GM21390 (cell line): ENCODE measurements around the gene ADAMTS15.

Source experiments
- ATAC-seq: cut with Tn5 transposase; IDR thresholded peaks from one replicate; pipeline ENCODE4 v1.9.1; 2021; ENCODE audit not compliant: unreplicated experiment

ADAMTS15 gene

DNA sequence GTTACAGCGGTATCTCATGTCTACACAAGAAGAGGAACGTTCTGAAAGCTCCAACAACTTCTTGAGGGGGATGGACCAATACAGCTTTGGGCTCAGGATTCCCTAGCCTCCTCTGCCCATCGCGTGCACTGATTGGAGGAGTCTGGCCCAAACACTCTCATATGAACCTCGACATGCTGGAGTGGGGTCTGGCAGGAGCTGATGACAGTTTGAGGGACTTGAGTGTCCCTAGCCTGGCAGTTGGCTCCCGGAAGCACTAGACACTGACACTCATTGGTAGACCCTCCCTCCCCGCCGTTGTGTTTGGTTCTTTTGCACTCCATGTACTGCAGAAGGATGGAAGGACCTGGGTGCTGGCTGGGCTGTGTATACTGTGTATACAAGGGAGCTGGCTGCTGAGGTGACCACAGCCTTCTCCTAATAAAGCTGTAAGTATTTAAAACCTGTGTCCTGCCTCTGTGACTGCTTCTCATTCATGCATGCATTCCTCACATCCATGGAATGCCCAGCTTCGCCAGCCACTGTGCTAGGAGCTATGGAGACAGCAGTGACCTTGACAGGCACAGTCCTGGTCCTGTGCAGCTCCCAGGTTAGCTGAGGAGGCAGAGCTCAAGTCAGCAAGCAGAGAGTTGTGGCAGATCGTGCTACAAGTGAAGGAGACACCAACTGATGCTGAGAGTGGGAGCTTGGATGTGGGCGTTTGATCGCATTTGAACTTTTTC, 27.9 kb downstream of the ADAMTS15 start:
- no peak for ATAC-seq

DNA sequence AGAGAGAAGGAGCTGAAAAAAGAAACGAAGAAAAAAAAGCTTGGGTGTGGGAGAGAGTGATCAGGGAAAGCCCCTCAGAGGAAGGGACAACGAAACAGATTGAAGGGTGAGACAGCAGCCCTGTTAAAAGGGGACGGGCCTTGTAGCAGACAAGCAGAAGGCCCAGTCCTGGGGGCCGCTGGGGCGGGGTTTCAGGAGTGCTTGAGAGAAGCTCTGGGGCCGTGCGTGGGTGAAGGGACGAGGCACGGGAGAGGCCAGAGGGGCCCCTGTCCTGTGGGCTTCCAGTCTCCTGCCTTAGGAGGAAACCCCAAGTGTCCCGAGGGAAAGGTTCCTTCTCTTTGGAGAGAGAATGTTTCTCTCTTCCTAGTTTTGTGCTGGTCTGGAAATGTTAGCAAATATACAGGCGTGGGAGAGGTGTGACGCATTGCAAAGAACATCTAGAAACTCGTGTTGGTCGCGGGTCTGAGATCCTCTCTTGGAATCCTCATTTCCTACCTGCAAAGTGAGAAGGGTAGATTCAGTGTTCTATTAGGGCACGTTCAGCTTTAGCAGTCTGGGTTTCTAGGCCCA, 28.6 kb downstream of the ADAMTS15 start:
- ATAC-seq: no peak

DNA sequence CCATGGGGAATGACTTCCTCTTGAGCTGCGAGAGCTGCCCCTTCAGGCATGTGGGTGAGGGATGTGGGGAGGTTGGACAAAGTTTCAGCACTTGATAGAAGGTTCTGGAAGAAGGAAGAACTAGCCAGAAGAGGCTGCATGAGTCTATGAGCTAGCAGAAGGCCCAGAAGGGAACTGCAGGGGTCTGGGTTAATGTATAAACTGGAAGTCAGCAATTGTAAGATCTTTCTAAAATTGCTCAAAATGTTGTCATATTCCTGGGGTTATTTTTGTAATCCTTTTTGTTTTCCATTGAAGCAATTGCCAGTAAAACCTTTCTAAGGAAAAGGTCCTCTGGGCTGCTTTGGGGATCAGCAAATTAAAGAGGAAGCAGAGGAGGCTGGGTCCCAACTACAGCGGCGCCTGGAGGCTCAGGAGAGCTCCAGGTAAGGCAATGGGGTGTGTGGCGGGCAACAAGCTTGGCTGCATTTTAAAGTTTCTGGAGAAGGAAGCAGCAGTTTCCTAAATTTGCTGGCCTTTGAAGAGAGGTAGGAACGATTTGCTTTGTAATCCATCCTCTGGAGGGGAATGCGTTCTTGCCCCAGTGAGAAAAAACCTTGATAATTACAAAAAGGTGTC, 29.2 kb downstream of the ADAMTS15 start:
- ATAC-seq: no peak

DNA sequence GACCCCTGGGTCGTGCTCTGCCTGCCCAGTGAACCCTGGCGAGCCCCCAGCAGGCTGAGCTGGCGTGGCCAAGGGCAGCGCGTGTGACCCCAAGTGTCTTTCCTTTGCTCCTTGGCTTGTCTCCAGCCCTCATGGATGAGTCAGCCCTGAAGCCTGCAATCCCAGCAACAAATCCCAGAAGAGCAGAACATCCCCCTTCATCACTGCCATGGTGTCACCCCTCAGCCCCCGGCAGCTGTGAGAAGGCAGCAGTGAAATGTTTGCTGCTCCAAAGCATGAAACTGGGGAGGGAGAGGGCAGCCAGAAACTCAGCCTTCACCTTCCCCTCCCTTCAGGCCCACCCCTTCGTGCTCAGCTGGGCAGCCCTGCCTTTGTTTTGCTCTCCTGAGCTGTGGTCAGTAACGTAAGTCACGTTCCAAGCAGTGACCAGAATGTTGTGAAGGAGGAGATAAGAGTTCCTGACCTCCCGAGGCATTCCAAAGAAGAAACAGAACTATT, 29.8 kb downstream of the ADAMTS15 start:
- no peak for ATAC-seq

DNA sequence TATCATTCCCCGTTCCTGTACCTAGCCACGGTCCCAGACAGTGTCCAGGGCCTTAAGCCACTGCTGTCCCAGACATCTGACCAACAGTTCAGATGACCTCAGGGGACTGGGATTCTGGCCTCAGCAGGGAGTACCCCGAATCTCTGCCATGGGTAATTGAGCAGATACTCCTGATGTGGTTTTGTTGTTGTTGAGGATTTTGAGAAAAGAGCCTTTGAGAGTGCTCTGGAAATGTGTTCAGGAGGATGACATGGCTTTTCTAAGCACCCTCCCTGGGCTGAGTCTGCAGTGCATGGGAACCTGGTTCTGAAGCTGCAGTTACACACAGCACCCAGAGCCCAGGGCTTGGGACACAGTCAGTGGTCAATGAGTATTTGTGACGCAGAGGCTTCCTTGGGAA, 30.4 kb downstream of the ADAMTS15 start:
- no peak for ATAC-seq

DNA sequence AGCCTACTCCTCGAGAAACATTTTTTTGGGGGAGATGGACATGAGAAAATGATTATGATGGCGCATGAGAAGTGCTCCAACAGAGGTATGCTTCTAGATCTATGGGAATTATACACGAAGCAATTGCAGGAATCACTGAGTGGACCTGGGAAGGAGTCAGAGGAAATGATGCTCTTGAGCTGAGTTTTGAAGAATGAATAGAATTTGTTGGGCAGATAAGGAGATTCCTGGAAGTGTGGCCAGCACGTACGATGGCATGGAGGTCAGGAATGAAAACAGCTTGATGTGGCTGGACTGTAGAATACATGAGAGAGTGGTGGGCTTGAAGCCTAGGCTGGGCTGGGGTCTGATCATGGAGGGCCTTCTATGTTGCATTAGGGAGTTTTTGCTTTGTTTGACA, 31.7 kb downstream of the ADAMTS15 start:
- ATAC-seq: no peak

DNA sequence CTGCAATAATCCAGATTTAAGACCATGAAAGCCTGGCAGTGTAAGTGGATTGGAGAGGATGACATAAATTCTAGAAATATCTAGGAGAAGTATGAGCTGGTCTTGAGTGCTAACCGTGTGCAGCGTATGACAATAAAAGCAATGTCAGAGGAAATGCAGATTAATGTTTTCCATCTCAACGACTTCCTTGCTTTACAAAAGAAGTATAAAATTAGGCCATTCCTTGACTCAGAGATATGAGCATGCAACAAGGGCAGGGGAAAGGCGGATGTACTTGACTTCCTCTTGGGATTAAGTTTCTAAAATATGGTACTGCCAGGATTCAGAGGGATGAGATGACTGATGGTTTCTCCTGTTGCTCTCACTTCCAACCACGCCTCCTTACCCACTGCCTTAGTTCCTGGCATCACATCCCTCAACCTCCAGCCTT, 32.3 kb downstream of the ADAMTS15 start:
- no peak for ATAC-seq

DNA sequence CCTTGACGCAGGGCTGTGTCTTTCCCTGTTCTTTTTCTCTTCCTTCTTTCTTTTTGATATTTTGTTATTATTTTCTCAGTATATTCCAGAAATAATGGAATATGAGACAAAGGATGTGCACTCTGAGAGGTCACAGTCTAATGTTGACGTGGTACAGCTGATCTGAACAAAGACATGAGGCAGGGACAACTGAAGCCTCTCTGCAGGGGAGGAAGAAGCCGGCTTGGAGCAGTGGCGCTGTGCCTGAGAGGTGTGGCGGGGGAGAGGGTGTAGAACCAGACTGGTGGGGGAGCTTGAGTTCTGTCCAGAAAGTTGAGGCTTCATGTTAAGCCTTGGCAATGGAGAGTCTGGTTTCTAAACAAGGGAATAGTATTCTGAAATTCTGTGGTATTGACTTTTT, 34.7 kb downstream of the ADAMTS15 start:
- ATAC-seq: no peak

DNA sequence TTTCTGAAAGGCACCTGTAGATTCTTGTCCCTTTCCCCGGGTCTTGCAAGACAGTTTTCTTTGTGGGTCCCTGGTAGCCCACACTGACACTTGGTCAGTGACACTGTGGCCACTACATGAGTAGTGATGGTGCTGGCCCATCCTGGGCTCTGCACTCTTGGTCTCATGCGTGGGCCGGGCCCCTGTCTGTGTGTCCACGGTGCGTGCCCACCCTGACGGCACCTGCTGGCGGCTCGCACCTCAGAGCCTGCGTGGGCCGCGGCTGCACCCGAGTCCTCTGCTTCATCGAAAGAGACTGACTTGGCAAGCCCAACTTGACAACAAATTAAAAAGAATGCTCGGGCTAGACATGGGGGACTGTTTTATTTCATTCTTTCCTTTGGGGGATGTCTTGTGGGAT, 37.5 kb downstream of the ADAMTS15 start:
- ATAC-seq: no peak

DNA sequence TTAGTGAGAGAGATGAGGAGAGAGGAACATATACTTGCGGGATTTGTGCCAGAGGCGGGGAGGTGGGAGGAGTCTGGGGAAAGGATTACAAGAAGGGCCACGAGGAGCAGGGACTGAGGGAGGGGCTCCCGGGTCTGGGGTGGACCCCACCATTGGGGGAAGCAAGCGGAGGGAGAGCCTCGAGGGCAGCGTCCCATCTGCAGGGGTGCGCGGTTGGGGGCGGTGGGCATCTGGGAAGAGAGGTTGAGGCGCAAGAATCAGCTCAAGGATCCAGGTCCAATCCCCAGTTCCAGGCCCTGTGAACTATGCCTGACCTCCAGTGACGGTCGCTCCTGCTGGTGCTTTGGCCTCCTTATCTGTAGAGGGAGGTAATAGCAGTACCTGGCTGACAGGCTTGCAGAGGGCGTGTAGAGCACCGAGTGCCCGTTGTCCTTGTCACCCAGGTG, 38.0 kb downstream of the ADAMTS15 start:
- no peak for ATAC-seq

DNA sequence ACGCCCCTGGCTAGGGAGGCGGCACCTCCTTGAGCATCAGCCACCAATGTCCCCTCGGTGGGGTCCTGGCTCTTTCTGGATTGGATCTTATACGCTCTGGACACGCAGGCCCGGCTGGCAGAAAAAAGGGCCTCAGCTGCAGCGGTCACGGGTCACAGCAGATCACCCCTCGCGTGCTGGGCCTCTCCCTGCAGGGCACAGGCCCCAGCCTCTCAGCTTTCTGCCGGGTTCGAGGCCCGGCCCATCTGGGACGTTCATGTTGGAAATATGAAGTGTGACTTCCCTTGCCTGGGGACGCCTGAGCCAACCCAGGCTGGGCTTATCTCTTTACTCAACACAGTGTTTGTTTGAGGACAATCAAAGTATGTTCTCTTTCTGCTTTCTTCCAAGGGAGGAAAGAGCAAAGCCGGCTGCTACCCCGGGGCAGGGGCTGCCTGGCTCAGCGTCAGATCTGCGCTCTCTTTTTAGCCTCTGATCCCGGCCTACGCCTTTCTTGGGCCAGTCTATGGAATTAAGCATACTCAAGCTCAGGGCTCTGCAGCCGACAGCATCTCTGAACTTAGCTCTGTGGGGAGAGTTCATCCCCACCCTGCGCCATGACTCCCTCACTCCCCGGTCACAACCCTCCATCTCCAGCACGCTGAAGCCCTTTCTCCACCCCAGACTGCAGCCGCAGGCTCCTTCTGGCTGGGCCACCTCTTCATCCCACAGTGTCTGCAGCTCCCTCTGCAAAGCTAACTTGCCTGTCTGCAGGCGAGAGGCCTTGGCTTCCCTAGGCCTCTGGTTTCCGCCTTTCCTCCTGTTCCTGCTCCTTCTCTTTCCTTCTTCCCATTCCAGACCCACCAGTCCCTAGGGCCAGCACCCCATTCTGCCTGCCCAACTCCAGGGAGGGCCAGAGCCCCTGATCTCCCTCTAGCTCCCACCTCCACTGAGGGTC, 38.8 kb downstream of the ADAMTS15 start:
- ATAC-seq: no peak

DNA sequence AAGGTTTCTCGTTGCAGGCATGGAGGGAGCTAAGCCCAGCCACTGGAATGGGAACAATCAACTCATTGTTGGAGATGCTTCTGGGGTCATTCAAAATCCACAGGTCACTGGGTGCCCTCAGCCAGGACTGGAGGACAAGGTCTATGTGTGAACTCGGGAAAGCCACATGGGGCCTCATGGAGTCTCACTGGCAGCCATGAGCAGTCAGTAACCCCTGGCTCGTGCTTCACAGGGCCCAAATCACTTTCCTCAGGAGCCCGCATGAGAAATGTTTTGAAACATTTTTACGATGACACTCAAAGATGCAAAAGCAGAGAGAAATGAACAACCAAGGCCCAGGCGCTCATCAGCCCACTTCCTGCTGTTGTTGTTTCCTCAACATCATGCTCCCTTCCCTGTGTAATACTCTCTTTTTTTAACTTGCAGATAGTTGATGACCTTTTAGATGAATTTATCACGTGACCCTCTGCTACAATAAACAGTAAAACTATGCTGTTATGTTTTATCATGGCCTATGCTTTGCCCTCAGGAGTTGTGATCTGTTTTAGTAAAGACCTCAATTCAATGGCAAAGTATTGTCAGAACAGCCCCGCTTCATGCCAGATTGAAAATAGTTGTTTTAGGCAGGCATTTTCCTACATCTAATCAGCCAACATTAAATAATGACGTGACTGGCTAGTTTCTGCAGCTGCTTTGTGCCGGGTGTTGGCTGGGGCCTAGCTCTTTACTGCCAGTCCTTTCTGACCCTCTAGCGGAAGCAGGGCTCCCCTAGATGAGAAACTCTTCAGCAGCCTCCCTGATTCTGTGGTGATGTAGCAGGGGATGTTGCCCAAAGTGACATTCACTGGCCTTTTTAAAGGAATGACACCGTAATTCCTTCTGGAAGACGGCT, 39.7 kb downstream of the ADAMTS15 start:
- no peak for ATAC-seq

DNA sequence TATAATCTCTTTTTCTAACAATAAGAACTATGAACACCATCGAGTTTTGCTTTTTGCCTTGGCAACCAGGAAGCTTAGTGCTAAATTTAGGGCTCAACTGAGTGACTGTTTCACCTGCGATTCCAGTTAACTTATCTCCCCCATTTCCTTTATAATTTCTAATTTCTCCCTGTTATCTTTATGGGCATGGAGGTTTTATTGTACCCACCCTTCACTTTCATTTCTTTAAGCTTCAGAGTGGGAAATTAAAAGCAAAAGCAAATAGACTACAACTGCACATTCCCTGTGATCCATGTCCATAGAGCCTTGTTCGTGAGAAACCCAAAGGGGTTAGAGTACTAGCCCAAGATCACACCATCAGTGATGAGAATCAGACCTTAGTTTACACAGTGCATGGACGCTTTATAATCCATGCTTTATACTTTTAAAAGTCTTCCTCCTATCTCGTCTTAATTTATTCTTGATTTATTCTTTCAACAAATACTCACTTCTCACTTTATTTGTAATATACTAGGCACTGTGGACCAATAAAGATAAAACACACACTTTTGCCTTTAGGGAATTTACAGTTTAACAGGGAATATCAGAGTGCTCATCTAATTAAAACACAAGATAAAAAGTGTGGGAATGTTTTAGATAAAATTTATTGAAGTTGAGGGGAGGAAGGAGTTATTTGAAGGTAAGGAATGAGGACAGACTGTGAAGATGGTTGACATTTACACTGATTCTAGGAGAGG, 40.6 kb downstream of the ADAMTS15 start:
- no peak for ATAC-seq

DNA sequence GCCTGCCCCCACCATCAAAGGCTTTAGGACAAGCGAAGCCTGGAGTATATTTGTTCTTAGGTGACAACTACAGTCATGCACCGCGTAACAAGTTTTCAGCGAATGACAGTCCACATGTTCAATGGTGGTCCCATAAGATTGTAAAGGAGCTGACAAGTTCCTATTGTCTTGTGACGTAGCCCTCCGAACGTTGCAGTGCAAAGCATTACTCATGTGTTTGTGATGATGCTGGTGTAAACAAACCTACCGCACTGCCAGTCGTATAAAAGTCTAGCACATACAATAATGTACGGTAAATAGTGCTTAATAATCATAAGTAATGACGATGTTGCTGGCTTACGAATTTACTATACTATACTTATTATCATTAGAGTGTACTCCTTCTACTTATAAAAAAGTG, 41.3 kb downstream of the ADAMTS15 start:
- no peak for ATAC-seq

DNA sequence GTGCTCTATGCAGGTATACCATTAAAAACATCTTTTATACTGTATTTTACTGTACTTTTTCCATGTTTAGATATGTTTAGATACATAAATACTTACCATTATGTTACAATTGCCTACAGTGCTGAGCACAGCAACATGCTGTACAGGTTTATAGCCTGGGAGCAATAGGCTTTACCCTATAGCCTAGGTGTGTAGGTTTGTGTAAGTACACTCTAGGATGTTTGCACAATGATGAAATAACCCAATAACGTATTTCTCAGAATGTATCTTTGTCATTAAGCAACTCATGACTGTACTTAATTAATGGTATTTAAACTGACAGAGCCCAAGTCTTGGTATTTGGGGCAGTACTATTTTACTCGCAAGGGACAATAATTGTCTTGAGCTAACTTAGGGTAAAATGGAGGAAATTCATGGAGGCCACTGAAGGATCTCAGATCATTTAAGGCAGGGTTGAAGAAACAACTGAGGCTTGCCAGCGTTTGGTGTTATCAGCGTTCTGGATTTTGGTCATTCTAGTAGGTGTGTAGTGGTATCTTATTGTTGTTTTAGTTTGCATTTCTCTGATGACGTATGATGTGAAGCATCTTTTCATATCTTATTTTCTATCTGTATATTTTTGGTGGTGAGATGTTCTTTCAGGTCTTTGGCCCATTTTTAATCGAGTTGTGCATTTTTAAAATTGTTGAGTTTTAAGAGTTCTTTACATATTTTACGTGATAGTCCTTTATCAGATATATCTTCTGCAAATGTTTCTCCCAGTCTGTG, 42.4 kb downstream of the ADAMTS15 start:
- ATAC-seq: no peak

DNA sequence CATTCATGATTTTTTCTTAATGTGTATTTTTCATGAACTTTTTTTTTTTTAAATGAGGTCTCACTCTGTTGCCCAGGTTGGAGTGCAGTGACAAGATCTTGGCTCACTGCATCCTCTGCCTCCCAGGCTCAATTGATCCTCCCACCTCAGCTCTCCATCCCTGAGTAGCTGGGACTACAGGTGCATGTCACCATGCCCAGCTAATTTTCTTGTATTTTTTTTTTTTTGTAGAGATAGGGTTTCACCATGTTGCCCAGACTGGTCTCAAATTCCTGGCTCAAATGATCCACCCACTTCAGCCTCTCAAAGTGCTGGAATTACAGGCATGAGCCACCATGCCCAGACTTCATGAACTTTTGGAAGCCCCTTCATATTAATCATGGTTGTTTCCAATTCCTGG, 49.7 kb downstream of the ADAMTS15 start:
- no peak for ATAC-seq

DNA sequence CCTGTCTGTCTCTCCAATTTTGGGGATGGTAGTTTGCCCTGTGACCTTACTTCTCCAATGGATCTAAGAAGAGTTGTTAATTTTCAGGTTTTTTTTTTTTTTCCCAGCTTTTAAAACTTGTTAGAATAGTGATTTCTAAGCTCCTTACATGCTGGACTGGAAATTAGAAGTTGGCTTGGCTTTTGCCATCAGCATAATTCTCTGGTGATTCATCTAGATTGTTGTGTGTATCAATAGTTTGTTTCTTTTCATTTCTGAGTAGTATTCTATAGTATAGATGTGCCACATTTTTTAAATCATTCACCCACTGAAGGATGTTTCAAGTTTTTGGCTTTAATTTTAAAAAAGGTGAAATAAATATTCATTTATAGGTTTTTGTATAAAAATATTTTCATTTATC, 51.4 kb downstream of the ADAMTS15 start:
- ATAC-seq: no peak

DNA sequence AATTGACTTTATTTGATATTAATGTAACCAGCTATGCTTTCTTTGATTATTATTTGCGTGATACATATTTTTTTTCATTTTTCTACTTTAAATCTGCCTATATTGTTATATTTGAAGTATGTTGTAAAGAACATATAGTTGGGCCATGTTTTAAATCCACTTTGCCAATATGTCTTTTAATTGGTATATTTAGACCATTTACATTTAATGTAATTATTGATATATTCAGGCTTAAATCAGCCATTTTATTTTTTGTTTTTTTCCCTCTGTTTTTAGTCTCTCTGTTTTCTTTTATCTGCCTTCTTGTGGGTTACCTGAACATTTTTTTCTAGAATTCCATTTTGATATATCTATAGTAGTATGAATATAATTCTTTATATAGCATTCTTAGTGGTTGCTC, 55.9 kb downstream of the ADAMTS15 start:
- ATAC-seq: no peak

DNA sequence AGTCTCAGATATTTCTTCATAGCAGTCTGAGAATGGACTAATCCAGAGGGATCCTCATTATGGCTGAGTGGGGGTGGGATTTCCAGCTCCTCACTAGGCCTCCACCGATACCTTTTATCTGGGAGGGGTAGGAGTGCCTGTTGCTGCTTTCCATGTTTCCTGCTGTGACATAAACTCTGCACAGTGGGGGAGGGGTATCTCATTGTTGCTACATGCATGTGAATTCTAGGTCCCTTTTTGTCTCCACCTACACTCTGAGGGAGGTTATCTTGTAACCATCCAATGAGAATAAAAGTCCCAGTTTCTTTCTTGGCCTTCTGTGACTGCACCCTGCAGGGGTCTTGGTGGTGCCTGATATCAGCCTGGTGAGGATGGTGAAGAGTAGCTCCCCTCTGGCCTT, 60.5 kb downstream of the ADAMTS15 start:
- ATAC-seq: no peak
